SK-N-SH treated with all-trans-retinoic acid at 6 μM for 48 hours (cell line): ENCODE measurements around the gene STMP1.
"Not testable (repeated sequence)": the region's sequence is repeated elsewhere in the genome, so short reads cannot be mapped to it uniquely, and the experiment has no call there.

Experiments used
- ATAC-seq: fragments of 200-7000 bp; cut with Tn5 transposase; 3 replicates; pipeline ENCODE4 v1.9.1; 2020; ENCODE audit warnings: mild to moderate bottlenecking, moderate library complexity
- ARNTL ChIP-seq: fragments of 450-650 bp; formaldehyde crosslinking; IDR thresholded peaks from 2 replicates; pipeline ENCODE4 v1.5.0; 2020; ENCODE audit warnings: low read depth, mild to moderate bottlenecking, moderate library complexity, borderline replicate concordance
- BACH2 ChIP-seq: fragments of 250-450 bp; sonication (Bioruptor Pico); IDR thresholded peaks from 2 replicates; pipeline ENCODE4 v1.9.0; 2021; ENCODE audit warnings: mild to moderate bottlenecking, borderline replicate concordance
- CSDC2 ChIP-seq: fragments of 250-450 bp; sonication (Bioruptor Pico); IDR thresholded peaks from 2 replicates; pipeline ENCODE4 v1.5.0; 2020; ENCODE audit warnings: mild to moderate bottlenecking, moderate library complexity
- CSRNP3 ChIP-seq: fragments of 250-450 bp; sonication (Bioruptor Pico); IDR thresholded peaks from 2 replicates; pipeline ENCODE4 v1.5.1; 2021; ENCODE audit warnings: mild to moderate bottlenecking, moderate library complexity
- ESRRG ChIP-seq: fragments of 250-450 bp; sonication (Bioruptor Pico); IDR thresholded peaks from 2 replicates; pipeline ENCODE4 v1.6.1; 2021; ENCODE audit warnings: mild to moderate bottlenecking
- GLIS3 ChIP-seq: fragments of 250-450 bp; sonication (Bioruptor Pico); IDR thresholded peaks from 2 replicates; pipeline ENCODE4 v1.5.0; 2020; ENCODE audit warnings: mild to moderate bottlenecking, moderate library complexity
- ISL1 ChIP-seq: fragments of 250-450 bp; sonication (Bioruptor Pico); IDR thresholded peaks from 2 replicates; pipeline ENCODE4 v2.1.2; 2022; ENCODE audit warnings: mild to moderate bottlenecking, moderate library complexity
- OSR1 ChIP-seq: fragments of 250-450 bp; sonication (Bioruptor Pico); IDR thresholded peaks from 2 replicates; pipeline ENCODE4 v1.8.0; 2022; ENCODE audit warnings: moderate library complexity, mild to moderate bottlenecking, inconsistent platforms
- RARB ChIP-seq: fragments of 250-450 bp; sonication (Bioruptor Pico); IDR thresholded peaks from 2 replicates; pipeline ENCODE4 v1.8.0; 2021; ENCODE audit warnings: mild to moderate bottlenecking, moderate library complexity
- SNAI2 ChIP-seq: fragments of 250-450 bp; sonication (Bioruptor Pico); IDR thresholded peaks from 2 replicates; pipeline ENCODE4 v1.5.0; 2020; ENCODE audit warnings: mild to moderate bottlenecking, moderate library complexity
- TCF4 ChIP-seq: fragments of 250-450 bp; sonication (Bioruptor Pico); IDR thresholded peaks from 2 replicates; pipeline ENCODE4 v1.8.0; 2021; ENCODE audit warnings: mild to moderate bottlenecking, moderate library complexity, borderline replicate concordance
- TOX ChIP-seq: fragments of 250-450 bp; sonication (Bioruptor Pico); IDR thresholded peaks from 2 replicates; pipeline ENCODE4 v1.8.0; 2021; ENCODE audit warnings: mild to moderate bottlenecking, moderate library complexity, borderline replicate concordance
- ZC3H10 ChIP-seq: fragments of 250-450 bp; sonication (Bioruptor Pico); IDR thresholded peaks from 2 replicates; pipeline ENCODE4 v1.5.1; 2021; ENCODE audit warnings: mild to moderate bottlenecking, moderate library complexity
- ZFP3 ChIP-seq: fragments of 250-450 bp; sonication (Bioruptor Pico); IDR thresholded peaks from 2 replicates; pipeline ENCODE4 v1.5.0; 2020; ENCODE audit warnings: mild to moderate bottlenecking, moderate library complexity
- ZFP30 ChIP-seq: fragments of 450-650 bp; formaldehyde crosslinking; IDR thresholded peaks from 2 replicates; pipeline ENCODE4 v1.5.0; 2022; ENCODE audit warnings: mild to moderate bottlenecking, moderate library complexity
- ZNF70 ChIP-seq: fragments of 450-650 bp; formaldehyde crosslinking; IDR thresholded peaks from 2 replicates; pipeline ENCODE4 v1.5.0; 2020; ENCODE audit warnings: mild to moderate bottlenecking, moderate library complexity
- ZNF8 ChIP-seq: fragments of 450-650 bp; formaldehyde crosslinking; IDR thresholded peaks from 2 replicates; pipeline ENCODE4 v1.5.0; 2020; ENCODE audit warnings: mild to moderate bottlenecking, moderate library complexity
- TF ChIP-seq, protein P1 (sequence below): fragments of 250-450 bp; sonication (Bioruptor Pico); IDR thresholded peaks from 2 replicates; pipeline ENCODE4 v1.8.0; 2020; ENCODE audit warnings: mild to moderate bottlenecking, moderate library complexity, borderline replicate concordance
- TF ChIP-seq, protein P2 (sequence below): fragments of 250-450 bp; sonication (Bioruptor Pico); IDR thresholded peaks from 2 replicates; pipeline ENCODE4 v1.5.1; 2020; ENCODE audit warnings: low read depth, mild to moderate bottlenecking, moderate library complexity

STMP1 gene

GRCh38 chr7:135685306-135686084 lies 23.2 kb downstream of the STMP1 start:
- ATAC-seq = peak; percentile 66
- TF ChIP-seq OSR1 (CRISPR knock-in tag) = no peak
- no peak for TF ChIP-seq CSRNP3 (CRISPR knock-in tag)
- TF ChIP-seq ISL1 (CRISPR knock-in tag) = no peak
- TF ChIP-seq ARNTL (CRISPR knock-in tag) = no peak
- no peak for TF ChIP-seq TCF4 (CRISPR knock-in tag)
- no peak for TF ChIP-seq SNAI2 (CRISPR knock-in tag)
- TF ChIP-seq BACH2 (CRISPR knock-in tag) = no peak
- no peak for TF ChIP-seq GLIS3 (CRISPR knock-in tag)
- TF ChIP-seq, protein P1, sequence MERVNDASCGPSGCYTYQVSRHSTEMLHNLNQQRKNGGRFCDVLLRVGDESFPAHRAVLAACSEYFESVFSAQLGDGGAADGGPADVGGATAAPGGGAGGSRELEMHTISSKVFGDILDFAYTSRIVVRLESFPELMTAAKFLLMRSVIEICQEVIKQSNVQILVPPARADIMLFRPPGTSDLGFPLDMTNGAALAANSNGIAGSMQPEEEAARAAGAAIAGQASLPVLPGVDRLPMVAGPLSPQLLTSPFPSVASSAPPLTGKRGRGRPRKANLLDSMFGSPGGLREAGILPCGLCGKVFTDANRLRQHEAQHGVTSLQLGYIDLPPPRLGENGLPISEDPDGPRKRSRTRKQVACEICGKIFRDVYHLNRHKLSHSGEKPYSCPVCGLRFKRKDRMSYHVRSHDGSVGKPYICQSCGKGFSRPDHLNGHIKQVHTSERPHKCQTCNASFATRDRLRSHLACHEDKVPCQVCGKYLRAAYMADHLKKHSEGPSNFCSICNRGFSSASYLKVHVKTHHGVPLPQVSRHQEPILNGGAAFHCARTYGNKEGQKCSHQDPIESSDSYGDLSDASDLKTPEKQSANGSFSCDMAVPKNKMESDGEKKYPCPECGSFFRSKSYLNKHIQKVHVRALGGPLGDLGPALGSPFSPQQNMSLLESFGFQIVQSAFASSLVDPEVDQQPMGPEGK (CRISPR knock-in tag) = no peak

- no peak for ATAC-seq
Observed at GRCh38 chr7:135687466-135687865, 25.2 kb downstream of the STMP1 start.

DNA sequence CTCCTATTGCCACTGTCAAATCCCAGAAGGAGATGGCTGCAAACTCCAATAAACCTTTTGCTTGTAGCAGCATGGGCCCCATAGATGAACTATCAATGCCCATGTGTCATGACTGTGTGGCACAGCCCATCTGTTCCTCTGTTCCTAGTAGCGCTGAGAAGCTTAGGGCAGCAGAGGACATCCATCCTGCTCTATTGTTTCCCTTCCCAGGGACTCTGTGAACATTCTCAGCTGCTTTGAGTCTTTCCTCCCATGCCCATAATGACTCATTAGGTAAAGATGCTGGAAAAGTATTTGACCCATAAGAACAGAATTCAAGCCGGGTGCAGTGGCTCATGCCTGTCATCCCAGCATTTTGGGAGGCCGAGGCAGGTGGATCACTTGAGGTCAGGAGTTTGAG lies 28.3 kb downstream of the STMP1 start:
- TF ChIP-seq ZNF70 (CRISPR knock-in tag) = no peak
- no peak for TF ChIP-seq CSDC2 (CRISPR knock-in tag)
- TF ChIP-seq ZFP30 (CRISPR knock-in tag) = no peak
- ATAC-seq = peak; percentile 72

More at GRCh38 chr7:135687466-135687865, 25.2 kb downstream of the STMP1 start:
- TF ChIP-seq ZFP30 (CRISPR knock-in tag) (no peak), ZNF8 (no peak), ZC3H10 (no peak), ESRRG (CRISPR knock-in tag) (no peak), TOX (CRISPR knock-in tag) (no peak), ARNTL (CRISPR knock-in tag) (no peak), ZFP3 (CRISPR knock-in tag) (no peak), CSDC2 (CRISPR knock-in tag) (no peak), RARB (CRISPR knock-in tag) (no peak)

DNA sequence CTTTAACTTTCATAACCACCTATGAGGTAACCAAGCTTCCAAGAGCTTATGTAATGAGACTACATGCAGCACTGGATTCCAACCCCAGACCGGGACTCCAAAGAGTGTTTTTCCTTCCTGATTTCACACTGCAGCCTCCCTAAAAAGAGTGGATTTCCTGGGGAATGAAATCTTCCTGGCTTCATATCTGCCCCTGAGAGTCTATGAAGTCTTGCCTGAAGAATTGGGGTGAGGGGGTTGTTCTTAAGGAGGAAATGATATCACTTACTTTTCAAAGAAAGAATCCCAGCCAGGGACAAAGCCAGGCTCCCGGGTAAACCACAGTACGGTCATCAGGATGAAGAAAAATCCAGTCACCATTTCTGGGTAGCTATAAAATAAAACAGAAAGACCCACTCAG lies 29.7 kb downstream of the STMP1 start:
- TF ChIP-seq, protein P2, sequence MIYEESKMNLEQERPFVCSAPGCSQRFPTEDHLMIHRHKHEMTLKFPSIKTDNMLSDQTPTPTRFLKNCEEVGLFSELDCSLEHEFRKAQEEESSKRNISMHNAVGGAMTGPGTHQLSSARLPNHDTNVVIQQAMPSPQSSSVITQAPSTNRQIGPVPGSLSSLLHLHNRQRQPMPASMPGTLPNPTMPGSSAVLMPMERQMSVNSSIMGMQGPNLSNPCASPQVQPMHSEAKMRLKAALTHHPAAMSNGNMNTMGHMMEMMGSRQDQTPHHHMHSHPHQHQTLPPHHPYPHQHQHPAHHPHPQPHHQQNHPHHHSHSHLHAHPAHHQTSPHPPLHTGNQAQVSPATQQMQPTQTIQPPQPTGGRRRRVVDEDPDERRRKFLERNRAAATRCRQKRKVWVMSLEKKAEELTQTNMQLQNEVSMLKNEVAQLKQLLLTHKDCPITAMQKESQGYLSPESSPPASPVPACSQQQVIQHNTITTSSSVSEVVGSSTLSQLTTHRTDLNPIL (CRISPR knock-in tag) = no peak
- TF ChIP-seq ZNF8 = no peak
- TF ChIP-seq ZNF70 (CRISPR knock-in tag) = no peak
- ATAC-seq = no peak

- not testable (repeated sequence) for ATAC-seq
Observed at GRCh38 chr7:135692606-135693005, 30.3 kb downstream of the STMP1 start.

DNA sequence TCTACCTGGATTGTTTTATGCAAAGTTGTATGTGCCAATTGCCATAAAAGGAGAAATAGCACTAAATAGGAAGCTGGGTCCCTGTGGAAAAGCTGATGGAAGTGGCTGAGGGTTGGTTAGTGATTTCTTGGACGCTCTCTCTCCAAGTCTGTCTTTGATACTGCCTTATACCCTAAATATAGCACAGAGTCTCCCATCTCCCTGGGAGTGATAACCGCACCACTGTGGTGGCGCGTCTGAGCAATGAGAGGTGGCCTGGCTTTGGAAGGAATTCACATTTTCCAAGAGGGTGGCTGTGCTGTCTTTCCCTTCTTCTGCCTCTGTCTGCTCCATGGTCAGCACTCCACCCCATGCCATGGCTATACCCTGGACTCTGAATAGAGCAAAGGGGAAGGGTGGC lies 31.2 kb downstream of the STMP1 start:
- ATAC-seq = no peak
- TF ChIP-seq RARB (CRISPR knock-in tag) (no peak), ZNF70 (CRISPR knock-in tag) (no peak), BACH2 (CRISPR knock-in tag) (no peak), ZFP30 (CRISPR knock-in tag) (no peak), GLIS3 (CRISPR knock-in tag) (no peak), TCF4 (CRISPR knock-in tag) (no peak), CSDC2 (CRISPR knock-in tag) (no peak)
- TF ChIP-seq, protein P2 (CRISPR knock-in tag) = no peak
